Choroid plexus epithelial cell (primary cell): ENCODE results near the gene TADA2B.

ENCODE experiments used
- DNase-seq: peaks from one replicate; pipeline ENCODE4 v3.0.0-alpha.2; 2010; ENCODE audit warnings: low read depth
- H3K4me3 ChIP-seq: 2 replicates; pipeline ENCODE4 v1.5.1; 2011; ENCODE audit warnings: low read depth, mild to moderate bottlenecking, control low read depth, low read length, moderate library complexity
- CTCF ChIP-seq: conservative IDR thresholded peaks from 2 replicates; pipeline ENCODE4 v1.5.1; 2011; ENCODE audit warnings: low read depth, mild to moderate bottlenecking, control low read depth, inconsistent platforms, low read length, moderate library complexity

TADA2B gene

GRCh38 chr4:7059662-7060061, 16.5 kb downstream of the TADA2B start:
- DNase-seq, result no peak
- no peak overlapping the region for H3K4me3 ChIP-seq
- no peak for TF ChIP-seq CTCF

- H3K4me3 ChIP-seq, result no peak overlapping the region
- no peak for TF ChIP-seq CTCF
- no peak for DNase-seq
Measured at GRCh38 chr4:7060346-7061150, 17.4 kb downstream of the TADA2B start.

- H3K4me3 ChIP-seq, result no peak overlapping the region
- no peak for TF ChIP-seq CTCF
- DNase-seq, result no peak
Measured at GRCh38 chr4:7061815-7062214, 18.6 kb downstream of the TADA2B start.

GRCh38 chr4:7062816-7063215, 19.6 kb downstream of the TADA2B start:
- no peak overlapping the region for H3K4me3 ChIP-seq
- no peak for TF ChIP-seq CTCF
- no peak for DNase-seq

- no peak for DNase-seq
- H3K4me3 ChIP-seq, result no peak overlapping the region
- no peak for TF ChIP-seq CTCF
Measured at GRCh38 chr4:7063362-7063761, 20.2 kb downstream of the TADA2B start.

GRCh38 chr4:7066006-7066405, 22.8 kb downstream of the TADA2B start:
- no peak overlapping the region for H3K4me3 ChIP-seq
- DNase-seq, result no peak
- no peak for TF ChIP-seq CTCF

GRCh38 chr4:7066493-7066892, 23.3 kb downstream of the TADA2B start:
- DNase-seq, result no peak
- no peak for TF ChIP-seq CTCF
- no peak overlapping the region for H3K4me3 ChIP-seq
